ENCODE data around the gene CTNNA1.
A peak's percentile ranks its signal among the peaks of the same experiment; 100 is the strongest.
"Not testable (repeated sequence)": the region's sequence is repeated elsewhere in the genome, so short reads cannot be mapped to it uniquely, and the experiment has no call there.

Gene CTNNA1

DNA sequence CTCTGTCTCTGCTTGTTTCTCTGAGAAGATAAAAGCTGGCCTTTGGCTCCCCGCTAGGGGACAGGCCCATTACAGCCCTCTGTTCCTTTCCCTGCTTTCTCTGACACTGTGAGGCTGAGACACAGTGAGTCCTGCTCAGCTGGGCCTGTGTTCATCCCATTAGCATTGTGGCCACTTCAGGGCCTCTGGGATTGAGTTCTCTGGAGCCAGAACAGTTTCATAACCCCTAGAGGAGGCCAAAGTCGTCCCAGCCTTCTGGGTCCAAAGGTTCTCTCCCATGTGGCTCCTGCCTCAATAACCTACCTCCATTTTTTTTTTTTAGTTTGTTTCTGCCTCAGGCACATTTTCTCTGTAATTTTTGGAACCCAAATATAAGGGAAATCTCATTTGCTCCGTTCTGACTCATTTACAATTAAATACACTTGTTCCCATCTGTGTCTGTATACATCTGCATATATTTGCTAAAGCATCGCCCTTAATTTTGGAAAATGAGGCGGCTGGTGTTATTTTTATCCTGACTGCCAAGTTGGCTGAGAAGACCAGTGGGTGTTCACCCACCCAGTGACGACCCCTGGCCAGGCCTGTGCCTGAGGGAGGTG, 27.3 kb upstream of the CTNNA1 start:
- DNase-seq = no peak

DNA sequence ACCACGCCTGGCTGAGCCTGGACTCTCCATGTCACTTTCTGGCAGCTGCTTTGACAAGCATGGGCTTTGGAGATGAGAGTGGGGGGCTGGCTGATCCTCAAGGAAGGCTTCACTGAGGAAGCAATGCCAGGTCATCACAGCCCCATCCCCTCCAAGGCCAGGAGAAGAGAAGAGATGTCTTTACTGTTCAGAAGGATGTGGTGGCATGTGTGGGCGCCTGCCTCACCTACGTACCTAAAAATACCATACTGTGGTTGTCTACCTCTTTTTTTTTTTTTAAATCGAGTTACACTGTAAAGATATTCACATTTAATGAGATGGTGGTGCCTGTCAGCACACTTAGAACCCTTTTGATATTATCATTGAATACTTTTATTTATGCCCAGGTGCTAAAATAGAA, 26.4 kb upstream of the CTNNA1 start:
- DNase-seq = no peak

DNA sequence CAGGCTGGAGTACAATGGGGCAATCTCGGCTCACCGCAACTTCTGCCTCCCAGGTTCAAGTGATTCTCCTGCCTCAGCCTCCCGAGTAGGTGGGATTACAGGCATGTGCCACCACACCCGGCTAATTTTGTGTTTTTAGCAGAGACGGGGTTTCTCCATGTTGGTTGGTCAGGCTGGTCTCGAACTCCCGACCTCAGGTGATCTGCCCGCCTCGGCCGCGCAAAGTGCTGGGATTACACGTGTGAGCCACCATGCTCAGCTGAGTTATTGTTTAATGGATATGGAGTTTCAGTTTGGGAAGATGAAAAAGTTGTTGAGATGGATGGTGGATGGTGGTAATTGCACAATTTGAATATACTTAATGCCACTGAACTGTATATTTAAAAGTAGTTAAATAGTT, 22.7 kb upstream of the CTNNA1 start:
- DNase-seq = not testable (repeated sequence)

DNA sequence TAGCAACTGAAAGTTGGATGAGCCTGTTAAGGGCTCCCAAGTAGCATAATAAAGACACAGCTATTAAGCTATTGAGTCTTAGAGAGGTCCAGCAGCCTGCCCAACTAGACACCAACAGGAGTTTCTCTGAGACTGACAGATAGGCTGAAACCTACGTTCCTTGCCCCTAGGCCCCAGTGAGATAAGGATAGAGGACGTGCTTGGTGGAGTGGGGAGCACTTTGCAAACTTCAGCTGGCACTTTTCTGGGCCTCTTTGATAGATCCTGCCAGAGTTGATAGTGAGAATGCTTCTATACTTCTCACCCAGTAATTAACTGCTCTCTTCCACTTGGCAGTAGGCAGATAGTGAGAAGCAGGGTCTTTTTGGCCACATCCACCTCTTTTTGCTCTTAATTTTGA, 20.8 kb upstream of the CTNNA1 start:
- no peak for DNase-seq

DNA sequence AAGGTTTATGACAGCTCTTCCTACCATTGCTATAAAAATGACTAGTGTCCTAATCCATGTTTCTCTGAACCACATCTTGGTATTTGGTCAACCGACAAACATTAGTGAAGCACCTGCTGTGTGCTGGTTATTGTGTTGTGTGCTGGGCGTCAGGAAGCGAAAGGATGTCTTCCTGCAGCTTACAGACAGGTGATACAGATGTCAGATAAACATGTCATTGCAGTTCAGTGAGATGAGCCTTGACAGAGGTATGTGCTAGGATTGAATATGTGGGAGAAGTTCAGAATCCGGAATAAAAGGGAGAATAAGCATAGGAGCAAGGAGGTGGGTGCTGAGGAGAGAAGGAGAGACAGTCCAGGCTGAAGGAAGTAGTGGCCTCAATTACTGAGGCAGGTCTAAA, 20.3 kb upstream of the CTNNA1 start:
- DNase-seq = no peak

DNA sequence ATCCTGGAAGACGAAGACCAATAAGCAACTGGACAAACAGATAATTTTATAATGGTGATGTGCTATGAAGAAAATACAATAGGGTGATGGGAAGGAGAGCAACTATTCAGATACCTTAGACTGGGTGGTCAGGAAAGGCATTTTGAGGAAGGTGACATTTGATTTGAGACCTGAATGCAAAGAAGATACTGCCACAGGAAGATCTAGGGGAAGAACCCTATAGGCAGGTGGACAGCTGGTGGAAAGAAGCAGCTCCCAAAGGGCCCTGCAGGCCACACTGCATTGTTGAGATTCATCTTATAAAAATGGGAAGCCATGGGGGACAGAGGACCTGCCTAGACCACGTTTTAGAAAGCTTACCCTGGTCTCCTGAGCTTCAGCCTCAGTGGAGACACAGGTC, 19.7 kb upstream of the CTNNA1 start:
- no peak for DNase-seq

DNA sequence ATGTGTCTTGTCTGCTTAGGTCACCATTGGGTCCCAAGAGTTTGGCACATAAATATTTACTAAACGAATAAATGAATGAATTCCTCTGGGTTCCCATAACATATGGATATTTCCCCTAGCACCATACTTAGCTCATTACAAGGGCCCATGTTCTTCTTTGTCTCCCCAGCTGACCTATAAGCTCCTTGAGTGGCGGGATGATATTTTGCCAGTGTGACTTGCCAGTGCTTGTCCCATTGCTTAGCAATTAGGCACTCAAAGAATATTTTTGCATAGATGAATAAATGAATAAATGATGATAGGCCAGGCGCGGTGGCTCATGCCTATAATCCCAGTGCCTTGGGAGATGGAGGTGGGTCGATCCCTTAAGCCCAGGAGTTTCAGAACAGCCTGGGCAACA, 16.9 kb upstream of the CTNNA1 start:
- no peak for DNase-seq

DNA sequence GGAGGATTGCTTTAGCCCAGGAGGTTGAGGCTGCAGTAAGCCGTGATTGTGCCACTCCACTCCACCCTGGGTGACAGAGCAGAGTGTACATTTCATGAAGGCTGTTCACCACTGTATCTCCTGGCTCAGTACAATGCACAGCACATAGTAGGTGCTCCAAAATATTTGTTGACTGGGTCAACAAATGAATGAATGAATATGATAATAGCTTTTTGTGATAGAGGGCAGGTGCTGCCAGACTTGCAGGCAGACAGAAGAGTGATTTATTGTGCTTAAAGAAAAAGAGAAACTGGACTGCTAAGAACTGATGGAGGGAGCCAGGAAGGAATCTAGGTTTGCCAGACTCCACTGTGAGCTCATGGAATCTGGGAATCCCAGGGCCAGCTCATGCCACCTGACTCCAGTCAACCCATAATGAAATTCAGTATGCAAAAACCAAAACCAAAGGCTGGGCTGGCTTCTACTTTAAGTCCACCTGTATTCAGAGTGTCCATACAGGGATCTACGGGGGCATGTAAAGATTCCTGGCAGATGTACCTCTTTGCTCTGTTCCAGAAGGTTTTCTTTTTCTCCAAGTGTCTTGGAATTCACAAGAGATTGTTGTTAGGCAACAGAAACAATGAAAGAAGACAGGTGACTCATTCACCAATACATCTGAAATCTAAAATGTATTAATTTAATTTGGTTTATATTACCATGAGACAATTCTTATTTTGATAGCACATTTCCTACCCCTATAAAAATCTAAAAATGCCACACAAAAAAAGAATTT, 15.5 kb upstream of the CTNNA1 start:
- DNase-seq = no peak

DNA sequence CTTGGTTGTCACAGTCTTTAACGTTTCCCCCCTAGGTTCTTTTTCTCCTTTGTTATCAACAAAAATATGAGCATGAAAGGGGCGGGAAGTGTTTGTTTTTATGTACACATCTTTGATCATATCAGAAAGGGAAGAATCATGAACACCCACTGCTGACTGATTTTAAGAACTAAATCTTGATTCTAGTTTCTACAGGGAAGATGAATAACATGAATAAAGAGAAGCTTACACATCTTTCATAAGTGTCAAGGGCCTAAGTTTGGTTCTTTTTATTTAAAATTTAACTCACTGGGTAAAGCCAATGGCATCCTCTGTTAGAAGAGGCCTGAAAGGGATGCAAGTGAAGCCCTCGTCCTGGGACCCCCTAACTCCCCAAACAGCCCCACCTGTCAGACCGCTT, 14.8 kb upstream of the CTNNA1 start:
- no peak for DNase-seq

DNA sequence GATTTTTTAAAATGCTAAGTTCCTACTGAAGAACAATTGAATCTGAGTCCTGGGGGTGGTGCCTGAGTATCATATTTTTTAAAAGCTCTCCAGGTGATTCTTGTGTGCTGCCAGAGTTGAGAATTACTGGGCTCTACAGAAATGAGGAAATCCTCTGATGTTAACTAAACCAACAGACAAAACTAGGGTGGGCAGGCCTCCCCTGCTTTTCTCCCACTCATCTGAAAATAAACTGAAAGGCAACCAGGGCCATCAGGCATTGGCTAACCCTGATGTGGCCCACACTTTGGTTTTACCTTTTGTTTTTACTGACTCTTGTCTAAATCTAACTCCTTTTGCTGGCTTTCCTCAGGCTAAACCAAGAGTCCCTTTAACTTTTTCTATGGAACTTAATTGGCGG, 13.3 kb upstream of the CTNNA1 start:
- no peak for DNase-seq

DNA sequence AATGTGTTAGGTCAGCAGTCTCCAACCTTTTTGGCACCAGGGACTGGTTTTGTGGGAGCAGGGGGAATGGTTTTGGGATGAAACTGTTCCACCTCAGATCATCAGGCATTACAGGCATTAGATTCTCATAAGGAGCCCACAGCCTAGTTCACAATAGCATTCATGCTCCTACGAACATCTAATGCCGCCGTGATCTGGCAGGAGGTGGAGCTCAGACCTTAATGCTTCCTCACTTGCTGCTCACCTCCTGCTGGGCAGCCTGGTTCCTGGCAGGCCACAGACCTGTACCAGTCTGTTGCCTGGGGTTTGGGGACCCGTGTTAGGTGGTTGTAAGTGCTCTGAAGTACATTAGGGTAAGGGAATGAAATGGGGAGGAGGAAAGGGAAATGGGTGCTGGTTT, 9.7 kb upstream of the CTNNA1 start:
- no peak for DNase-seq

DNA sequence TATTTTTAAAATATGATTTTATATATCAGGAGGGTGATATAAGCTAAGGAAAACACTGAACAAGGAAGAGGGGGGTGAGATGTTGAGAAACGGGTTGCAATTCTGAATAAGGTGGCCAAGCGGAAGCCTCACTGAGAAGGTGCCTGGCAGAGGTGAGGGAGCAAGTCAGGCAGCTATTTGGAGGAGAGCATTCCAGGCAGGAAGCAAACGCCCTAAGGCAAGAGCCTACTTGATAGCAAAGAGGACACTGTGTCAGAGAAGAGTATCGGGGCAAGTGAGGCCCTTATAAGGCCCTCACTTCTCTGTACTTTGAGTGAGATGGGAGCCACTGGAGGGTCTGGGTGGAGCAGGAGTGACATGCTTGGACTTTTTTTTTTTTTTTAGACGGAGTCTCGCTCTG, 8.0 kb upstream of the CTNNA1 start:
- no peak for DNase-seq

DNA sequence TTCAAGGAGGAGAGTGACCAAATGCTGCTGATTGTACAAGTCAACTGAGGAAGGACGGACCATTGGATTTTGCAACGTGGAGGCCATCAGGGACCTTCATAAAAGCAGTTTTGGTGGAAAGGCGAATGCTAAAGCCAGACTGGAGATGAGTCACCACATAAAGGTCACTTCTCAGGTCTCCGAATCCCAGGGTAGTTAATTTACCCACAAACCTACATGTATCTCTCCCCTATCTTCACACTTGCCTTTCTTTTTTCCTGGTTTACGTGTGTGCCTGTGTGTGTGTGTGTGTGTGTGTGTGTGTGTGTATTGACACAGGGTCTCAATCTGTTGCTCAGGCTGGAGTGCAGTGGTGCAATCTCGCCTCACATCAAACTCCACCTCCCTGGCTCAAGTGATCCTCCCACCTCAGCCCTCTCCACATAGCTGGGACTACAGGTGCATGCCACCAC, 4.6 kb upstream of the CTNNA1 start:
- DNase-seq = no peak

DNA sequence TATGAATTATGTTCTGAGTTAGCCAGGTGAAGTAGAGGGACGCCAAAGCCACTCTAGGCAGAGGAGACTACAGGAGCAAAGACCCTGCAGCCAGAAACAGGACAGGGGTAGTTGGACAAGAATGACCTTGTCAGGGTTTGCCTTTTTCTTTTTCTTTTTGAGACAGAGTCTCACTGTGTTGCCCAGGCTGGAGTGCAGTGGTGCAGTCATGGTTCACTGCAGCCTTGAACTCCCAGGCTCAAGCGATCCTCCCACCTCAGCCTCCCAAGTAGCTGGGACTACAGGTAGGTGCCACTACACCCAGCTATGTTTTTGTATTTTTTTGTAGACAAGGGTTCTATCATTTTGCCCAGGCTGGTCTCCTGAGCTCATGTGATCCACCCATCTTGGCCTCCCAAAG, 1.9 kb upstream of the CTNNA1 start:
- not testable (repeated sequence) for DNase-seq

DNA sequence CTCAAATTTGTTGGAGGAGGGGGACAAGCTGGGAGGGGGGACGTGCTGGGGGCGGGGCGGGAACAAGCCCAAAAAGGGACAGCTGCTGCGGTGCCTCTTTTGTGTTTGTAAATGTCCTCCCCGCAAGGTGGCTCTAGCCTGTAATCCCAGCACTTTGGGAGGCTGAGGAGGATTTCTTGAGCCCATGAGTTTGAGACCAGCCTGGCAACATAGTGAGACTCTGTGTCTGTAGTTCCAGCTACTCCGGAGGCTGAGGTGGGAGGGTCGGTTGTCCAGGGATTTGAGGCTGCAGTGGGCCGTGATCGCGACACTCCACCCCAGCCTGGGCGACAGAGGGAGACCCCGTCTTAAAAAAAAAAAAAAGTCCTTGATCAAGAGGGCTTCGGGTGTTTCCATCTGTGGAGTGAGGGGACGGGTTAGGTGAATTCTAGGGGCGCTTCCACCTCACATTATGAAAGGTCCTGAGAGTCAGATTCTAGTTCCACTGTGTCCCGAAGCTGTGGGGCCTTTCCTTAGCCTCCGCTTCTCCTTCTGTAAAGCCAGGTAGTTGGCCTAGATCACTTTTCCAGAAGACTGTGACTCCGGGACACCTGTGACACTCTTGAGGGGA, 779 bp upstream of the CTNNA1 start:
- DNase-seq = no peak

DNA sequence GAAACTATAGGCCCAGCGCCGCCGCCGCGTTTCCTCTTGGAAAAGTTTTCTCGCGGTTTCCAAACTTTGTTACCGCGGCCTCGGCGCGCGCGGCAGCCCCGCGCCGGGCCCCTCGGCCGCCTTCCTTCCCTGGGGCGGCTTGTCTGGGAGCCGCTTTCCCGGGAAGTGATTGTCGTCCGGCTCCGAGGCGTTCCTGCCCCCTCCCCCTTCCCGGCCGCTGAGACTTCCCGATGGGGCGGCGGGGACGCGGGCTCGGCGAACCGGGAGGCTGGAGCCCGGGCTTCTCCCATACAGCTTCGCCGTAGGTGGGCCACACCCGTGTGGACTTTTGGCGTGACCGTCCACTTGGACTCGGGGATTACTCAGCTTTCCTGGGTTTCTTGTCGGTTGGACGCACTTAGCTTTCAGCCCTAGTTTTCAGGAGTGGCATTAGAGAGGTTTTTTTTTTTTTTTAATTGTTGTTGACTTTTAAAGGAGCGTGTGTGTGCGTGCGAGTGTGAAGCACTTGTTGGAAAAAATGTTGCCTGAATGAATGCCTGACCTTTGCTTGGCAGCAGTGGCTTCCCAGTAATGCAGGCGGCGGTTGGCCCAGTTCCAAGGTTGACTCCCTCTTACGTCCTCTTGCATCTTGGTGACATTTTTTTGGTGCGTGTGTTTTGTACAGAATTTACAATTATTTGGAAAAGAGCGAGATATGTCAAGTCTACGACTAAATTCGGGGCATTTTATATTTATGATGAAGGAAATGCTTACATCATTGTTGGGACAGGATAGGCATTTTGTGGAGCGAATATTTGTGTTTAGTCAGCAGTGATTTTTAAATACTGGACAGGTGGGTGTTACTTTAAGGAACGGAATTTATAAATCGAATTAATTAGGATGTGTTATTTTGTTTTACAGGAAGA, 821 bp downstream of the CTNNA1 start:
- DNase-seq = peak; percentile 73

DNA sequence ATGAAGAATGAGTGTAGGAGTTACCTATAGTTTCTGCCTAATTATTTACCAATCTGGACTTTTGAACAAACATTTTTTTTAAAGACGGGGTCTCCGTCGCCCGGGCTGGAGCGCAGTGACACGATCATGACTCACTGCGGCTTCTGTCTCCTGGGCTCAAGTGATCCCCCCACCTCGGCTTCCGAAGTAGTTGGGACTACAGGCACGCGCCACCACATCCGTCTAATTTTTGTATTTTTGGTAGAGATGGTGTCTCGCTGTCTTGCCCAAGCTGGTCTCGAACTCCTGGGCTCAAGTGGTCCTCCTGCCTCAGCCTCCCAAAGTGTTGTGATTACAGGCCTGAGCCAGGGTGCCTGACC, 1.5 kb downstream of the CTNNA1 start:
- DNase-seq = no peak

DNA sequence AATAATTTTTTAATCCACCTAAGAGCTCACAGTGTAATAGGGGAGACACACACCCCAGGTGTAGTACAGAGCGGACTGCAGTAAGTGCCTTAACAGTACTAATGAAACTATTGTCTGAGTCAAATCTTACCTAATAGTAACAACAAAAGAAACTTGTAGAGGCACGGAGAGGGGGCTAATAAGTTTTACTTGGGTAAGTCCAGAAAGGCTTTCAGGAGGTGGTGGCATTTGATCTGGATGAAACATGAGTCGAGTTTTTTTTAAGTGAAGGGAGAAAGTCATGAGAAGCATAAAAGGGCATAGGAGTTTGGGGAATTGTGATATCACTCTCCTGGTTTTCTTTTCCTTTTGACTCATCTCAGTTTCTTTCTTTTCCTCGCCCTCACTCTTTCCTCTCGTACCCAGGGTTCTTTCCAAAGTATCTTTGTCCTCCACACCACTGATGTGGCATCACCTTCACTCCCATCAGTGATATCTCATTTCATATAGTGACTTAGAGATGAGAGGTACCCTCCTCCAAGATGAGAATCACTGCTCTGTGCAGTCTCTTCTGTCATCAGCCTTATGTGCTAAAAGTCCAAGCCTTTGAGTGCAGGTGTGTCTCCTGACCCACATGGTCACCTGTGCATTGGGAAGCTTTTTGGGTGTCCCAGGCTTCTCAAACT, 2.0 kb downstream of the CTNNA1 start:
- no peak for DNase-seq

DNA sequence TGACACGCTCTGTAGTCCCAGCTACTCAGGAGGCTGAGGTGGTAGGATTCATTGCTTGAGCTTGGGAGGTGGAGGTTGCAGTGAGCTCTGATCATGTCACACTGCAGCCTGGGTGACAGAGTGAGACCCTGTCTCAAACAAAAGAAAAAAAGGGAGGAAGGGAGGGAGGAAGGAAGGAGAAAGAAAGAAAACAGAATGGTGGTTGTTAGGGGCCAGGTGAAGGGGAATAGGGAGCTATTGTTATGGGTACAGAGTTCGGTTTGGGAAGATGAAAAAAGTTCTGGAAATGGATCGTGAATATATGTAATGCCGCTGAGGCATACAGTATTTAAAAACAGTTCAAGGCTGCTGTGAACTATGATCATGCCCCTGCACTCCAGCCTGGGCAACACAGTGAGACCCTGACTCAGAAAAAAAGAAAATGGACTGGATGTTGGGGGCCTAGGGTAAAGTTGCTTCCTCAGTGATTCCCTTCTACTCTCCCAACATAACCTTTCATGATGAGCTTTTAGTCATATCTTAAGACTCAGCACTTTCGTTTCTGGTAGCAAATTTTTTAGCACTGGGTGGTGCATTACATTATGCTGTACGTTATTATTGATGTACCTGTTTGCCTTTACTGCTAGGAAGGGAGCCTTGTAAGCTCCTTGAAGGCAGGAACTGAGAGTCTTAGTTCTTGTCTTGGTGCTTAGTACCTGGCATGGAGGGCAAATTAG, 4.0 kb downstream of the CTNNA1 start:
- no peak for DNase-seq

DNA sequence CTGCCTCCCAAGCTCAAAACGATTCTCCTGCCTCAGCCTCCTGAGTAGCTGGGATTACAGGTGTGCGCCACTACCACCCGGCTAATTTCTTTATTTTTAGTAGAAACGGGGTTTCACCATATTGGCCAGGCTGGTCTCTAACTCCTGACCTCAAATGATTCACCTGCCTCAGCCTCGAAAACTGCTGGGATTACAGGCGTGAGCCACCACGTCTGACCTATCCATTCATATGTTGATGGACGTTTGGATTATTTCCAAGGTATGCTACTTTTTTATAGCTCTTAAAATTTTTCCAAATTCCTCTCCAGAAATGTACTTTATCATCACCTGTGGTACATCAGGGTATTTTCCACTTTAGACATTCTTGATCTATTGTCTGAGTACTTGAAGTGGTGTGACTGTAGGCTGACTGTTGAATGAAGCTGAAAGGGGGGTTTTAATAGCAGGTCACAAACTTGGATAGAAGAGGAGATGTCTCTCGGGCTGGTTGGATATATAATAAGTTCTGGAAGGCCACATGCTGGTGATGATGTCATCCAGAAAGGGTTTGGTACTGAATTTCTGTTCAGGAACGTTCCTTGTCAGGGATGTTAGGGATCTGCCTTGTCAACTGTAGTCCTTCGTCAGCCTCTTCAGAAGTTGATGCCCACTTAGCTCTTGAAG, 7.4 kb downstream of the CTNNA1 start:
- peak; percentile 43 for DNase-seq

DNA sequence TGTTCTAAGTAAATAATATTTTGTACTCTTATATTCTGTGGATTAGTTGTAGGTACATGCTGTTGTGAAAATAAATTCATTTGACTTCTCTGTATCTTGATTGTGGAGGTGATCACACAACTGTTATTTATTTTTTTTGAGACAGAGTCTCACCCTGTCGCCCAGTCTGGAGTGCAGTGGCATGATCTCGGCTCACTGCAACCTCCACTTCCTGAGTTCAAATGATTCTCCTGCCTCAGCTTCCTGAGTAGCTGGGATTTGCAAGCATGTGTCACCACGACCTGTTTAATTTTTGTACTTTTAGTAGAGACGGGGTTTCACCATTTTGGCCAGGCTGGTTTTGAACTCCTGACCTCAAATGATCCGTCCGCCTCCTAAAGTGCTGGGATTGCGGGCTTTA, 7.9 kb downstream of the CTNNA1 start:
- DNase-seq = peak; percentile 30

DNA sequence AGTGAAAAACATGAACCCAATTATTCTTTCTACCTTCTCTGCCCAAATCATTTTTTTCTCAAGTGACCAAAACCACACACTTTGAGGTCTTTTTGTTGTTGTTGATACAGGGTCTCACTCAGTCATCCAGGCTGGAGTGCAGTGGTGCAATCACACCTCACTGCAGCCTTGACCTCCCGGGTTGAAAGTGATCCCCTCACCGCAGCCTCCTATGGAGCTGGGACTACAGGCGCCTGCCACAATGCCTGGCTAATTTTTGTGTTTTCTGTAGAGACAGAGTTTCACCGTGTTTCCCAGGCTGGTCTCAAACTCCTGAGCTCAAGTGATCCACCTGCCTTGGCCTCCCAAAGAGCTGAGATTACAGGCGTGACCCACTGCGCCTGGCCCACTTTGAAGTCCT, 8.4 kb downstream of the CTNNA1 start:
- peak; percentile 38 for DNase-seq
